Kidney epithelial cell (primary cell): Measurements from ENCODE around the gene OR2J1. TPM values are rescaled to one million over a fixed set of nuclear protein-coding genes. Genes with fewer than 3 reads are reported as not detected.
A peak's percentile ranks its signal among the peaks of the same experiment; 100 is the strongest.

ENCODE experiments used
- DNase-seq: peaks from one replicate; pipeline ENCODE4 v3.0.0-alpha.2; 2010; ENCODE audit warnings: low read depth
- H3K27me3 ChIP-seq: 2 replicates; pipeline ENCODE4 v1.6.0; 2011; ENCODE audit warnings: low read length; ENCODE audit not compliant: control insufficient read depth, insufficient read depth
- H3K36me3 ChIP-seq: 2 replicates; pipeline ENCODE4 v1.5.1; 2011; ENCODE audit warnings: low read length; ENCODE audit not compliant: control insufficient read depth, insufficient read depth
- H3K4me3 ChIP-seq: 2 replicates; pipeline ENCODE4 v1.5.1; 2011; ENCODE audit warnings: low read depth, mild to moderate bottlenecking, control low read depth, low read length
- CTCF ChIP-seq: IDR thresholded peaks from 2 replicates; pipeline ENCODE4 v1.5.1; 2011; ENCODE audit warnings: mild to moderate bottlenecking, moderate library complexity, low read length, control low read depth, inconsistent platforms; ENCODE audit not compliant: insufficient read depth, poor library complexity, severe bottlenecking
- total RNA-seq: library from RNA; depleted of rRNA; stranded (reverse); fragments of >200 nt; gene quantifications from 2 replicates; pipeline ENCODE4 v1.2.3, GENCODE V29; 2015

OR2J1 gene
- total RNA-seq, result not detected in 2 replicates

GRCh38 chr6:29099190-29099589 lies at the start of gene OR2J1:
OR2J1 (plus strand) TSS chr6:29099490; CDS start chr6:29100943, 1,453 bp downstream.
- no peak for DNase-seq
- H3K4me3 ChIP-seq, result no peak within 1 kb of the TSS
- no peak for TF ChIP-seq CTCF
- H3K36me3 ChIP-seq, result no peaks in the 10 kb centered on the region
- no peaks in the 10 kb centered on the region for H3K27me3 ChIP-seq

- Histone ChIP-seq H3K27me3 (no peaks in the 10 kb centered on the region), H3K4me3 (no peak overlapping the region), H3K36me3 (no peaks in the 10 kb centered on the region)
- DNase-seq, result no peak
- no peak for TF ChIP-seq CTCF
These were observed 47.6 kb upstream of the OR2J1 start for GRCh38 chr6:29051680-29052079.

- H3K27me3 ChIP-seq, result no peaks in the 10 kb centered on the region
- H3K36me3 ChIP-seq, result no peaks in the 10 kb centered on the region
- no peak overlapping the region for H3K4me3 ChIP-seq
- no peak for DNase-seq
- peak; percentile 65 for TF ChIP-seq CTCF
These were observed 27.2 kb upstream of the OR2J1 start for GRCh38 chr6:29071831-29072723.

GRCh38 chr6:29079203-29079602 lies 20.1 kb upstream of the OR2J1 start:
- no peak for DNase-seq
- Histone ChIP-seq H3K36me3 (no peaks in the 10 kb centered on the region), H3K27me3 (no peaks in the 10 kb centered on the region), H3K4me3 (no peak overlapping the region)
- TF ChIP-seq CTCF, result no peak

DNA sequence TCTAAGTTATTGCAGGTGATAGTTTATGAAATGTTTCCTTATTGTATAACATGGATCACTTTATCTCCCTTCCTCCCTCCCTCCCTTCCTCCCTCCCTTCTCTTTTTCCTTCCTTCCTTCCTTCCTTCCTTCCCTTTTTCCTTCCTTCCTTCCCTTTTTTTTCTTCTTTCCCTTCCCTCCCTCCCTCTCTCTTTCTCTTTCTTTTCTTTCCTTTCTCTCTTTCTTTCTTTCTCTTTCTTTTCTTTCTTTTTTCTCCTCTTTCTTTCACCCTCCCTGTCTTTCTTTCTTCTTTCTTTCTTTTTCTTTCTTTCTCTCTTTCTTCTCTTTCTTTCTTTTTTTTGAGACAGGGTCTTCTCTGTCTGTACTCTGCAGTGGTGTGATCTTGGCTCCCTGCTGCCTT lies 18.0 kb upstream of the OR2J1 start:
- no peak overlapping the region for H3K4me3 ChIP-seq
- no peak for TF ChIP-seq CTCF
- no peak for DNase-seq
- no peaks in the 10 kb centered on the region for H3K36me3 ChIP-seq
- no peaks in the 10 kb centered on the region for H3K27me3 ChIP-seq

DNA sequence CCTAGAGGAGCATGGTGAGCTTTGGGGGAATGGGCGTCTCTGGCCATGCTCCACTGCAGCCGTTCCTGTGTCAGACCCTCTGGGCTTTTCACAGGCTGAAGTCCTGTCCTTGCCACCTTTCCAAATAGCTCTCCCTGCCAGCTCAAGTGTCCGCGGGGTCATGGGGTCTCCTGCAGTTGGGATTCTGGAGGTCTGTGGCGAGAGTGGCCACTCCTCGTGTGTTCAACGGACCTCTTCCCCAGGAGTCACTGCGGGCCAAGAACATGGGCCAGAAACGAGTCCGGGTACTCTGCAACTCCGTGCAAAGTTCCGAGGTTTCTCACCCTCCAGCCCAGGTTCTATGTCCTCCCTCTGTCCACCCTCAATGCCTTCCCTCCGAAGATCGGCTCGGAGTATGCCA lies 16.8 kb upstream of the OR2J1 start:
- no peak overlapping the region for H3K4me3 ChIP-seq
- no peaks in the 10 kb centered on the region for H3K36me3 ChIP-seq
- no peak for DNase-seq
- no peak for TF ChIP-seq CTCF
- no peaks in the 10 kb centered on the region for H3K27me3 ChIP-seq
